ENCODE data around the gene RXFP3.

RXFP3 gene

GRCh38 chr5:33973271-33973670 lies 37.1 kb downstream of the RXFP3 start (continued):
- TF ChIP-seq ZNF785 (tag by site-specific recombination; IDR thresholded peaks at IDR 0.05) (no peak), ZNF302 (tag by site-specific recombination; IDR thresholded peaks at IDR 0.05; ENCODE audit: low read depth) (no peak), GLI2 (tag by site-specific recombination; IDR thresholded peaks at IDR 0.05; ENCODE audit: borderline replicate concordance, low read depth) (no peak), HOXC10 (CRISPR knock-in tag; IDR thresholded peaks at IDR 0.05) (no peak), ZEB2 (tag by site-specific recombination; IDR thresholded peaks at IDR 0.05) (no peak), ZSCAN5A (tag by site-specific recombination; IDR thresholded peaks at IDR 0.05) (no peak), BCL11A (tag by site-specific recombination; IDR thresholded peaks at IDR 0.05; ENCODE audit: low read depth) (no peak)

- Histone ChIP-seq H3K4me3 (ENCODE audit: low read depth, low read length) (no peak overlapping the region), H3K4me1 (ENCODE audit: control insufficient read depth, insufficient read depth, low read length) (peaks cover 9% of the 10 kb centered on the region), H3K9me3 (ENCODE audit: control insufficient read depth, insufficient read depth, low read depth, low read length) (no peaks in the 10 kb centered on the region), H3K36me3 (ENCODE audit: control insufficient read depth in 2 of 2, insufficient read depth in 1 of 2, low read length in 2 of 2) (no peaks in the 10 kb centered on the region), H3K27ac (ENCODE audit: extremely low read depth, low read depth, low read length) (no peak overlapping the region)
- TF ChIP-seq PBX3 (CRISPR knock-in tag; IDR thresholded peaks at IDR 0.05) (no peak), ZBTB49 (tag by site-specific recombination; IDR thresholded peaks at IDR 0.05; ENCODE audit: low read depth) (no peak), ZNF175 (tag by site-specific recombination; IDR thresholded peaks at IDR 0.05) (no peak), ATF2 (tag by site-specific recombination; IDR thresholded peaks at IDR 0.05; ENCODE audit: low read depth) (no peak), SP3 (tag by site-specific recombination; IDR thresholded peaks at IDR 0.05) (no peak), ZNF580 (tag by site-specific recombination; IDR thresholded peaks at IDR 0.05) (no peak), PATZ1 (tag by site-specific recombination; IDR thresholded peaks at IDR 0.05) (no peak), GFI1B (tag by site-specific recombination; IDR thresholded peaks at IDR 0.05) (no peak), ZNF626 (tag by site-specific recombination; IDR thresholded peaks at IDR 0.05) (no peak), ZBTB1 (tag by site-specific recombination; IDR thresholded peaks at IDR 0.05) (no peak)
- ChIA-PET POLR2A (no interaction called here), CTCF (interaction anchor here (0.7 to 1.0 kb wide), 3 partner anchors 13 to 540 kb away, joined by 3 to 4 read pairs (median 3); no protein-coding TSS in a partner anchor)
Measured at GRCh38 chr5:33975852-33976251, 39.7 kb downstream of the RXFP3 start.
